HepG2 (cell line): ENCODE data around the gene SHLD1. TPM values are rescaled to one million over a fixed set of nuclear protein-coding genes. Genes with fewer than 3 reads are reported as not detected.
A peak's percentile ranks its signal among the peaks of the same experiment; 100 is the strongest.

ENCODE experiments used
- CEBPZ ChIP-seq: IDR thresholded peaks from 2 replicates; pipeline ENCODE4 v1.6.1; 2012; ENCODE audit warnings: low read length, improper control_type of control experiment
- CERS6 ChIP-seq: sonication (generic); formaldehyde crosslinking; IDR thresholded peaks from 2 replicates; pipeline ENCODE4 v1.5.0; 2020; ENCODE audit warnings: missing genetic modification reagents
- EP300 ChIP-seq, 3 experiments: sonication (generic) in 1 of 3; formaldehyde crosslinking in 1 of 3; IDR thresholded peaks; 2 replicates each; pipeline versions ENCODE4 v1.5.1 to v1.6.1; 2011 to 2020; ENCODE audit warnings: low read depth in 2 of 3, low read length in 2 of 3, borderline replicate concordance in 1 of 3, improper control_type of control experiment in 1 of 3, mild to moderate bottlenecking in 1 of 3, missing genetic modification reagents in 1 of 3, moderate library complexity in 1 of 3
- FOXC1 ChIP-seq: sonication (generic); formaldehyde crosslinking; IDR thresholded peaks from 2 replicates; pipeline ENCODE4 v1.8.0; 2022; ENCODE audit warnings: mild to moderate bottlenecking, missing genetic modification reagents, borderline replicate concordance
- IRF1 ChIP-seq: sonication (generic); formaldehyde crosslinking; IDR thresholded peaks from 2 replicates; pipeline ENCODE4 v1.4.0; 2020; ENCODE audit warnings: low read depth, mild to moderate bottlenecking, missing genetic modification reagents
- MBNL3 ChIP-seq: fragments of 250-450 bp; sonication (Bioruptor Pico); conservative IDR thresholded peaks from 2 replicates; pipeline ENCODE4 v1.8.0; 2022; ENCODE audit warnings: mild to moderate bottlenecking, inconsistent platforms
- MEIS2 ChIP-seq: sonication (generic); formaldehyde crosslinking; IDR thresholded peaks from 2 replicates; pipeline ENCODE4 v1.9.0; 2021; ENCODE audit warnings: mild to moderate bottlenecking, missing genetic modification reagents
- NPAS2 ChIP-seq: sonication (generic); formaldehyde crosslinking; IDR thresholded peaks from 2 replicates; pipeline ENCODE4 v1.8.0; 2022; ENCODE audit warnings: mild to moderate bottlenecking, missing genetic modification reagents, borderline replicate concordance
- SKIL ChIP-seq: sonication (generic); formaldehyde crosslinking; IDR thresholded peaks from 2 replicates; pipeline ENCODE4 v1.8.0; 2022; ENCODE audit warnings: missing genetic modification reagents, mild to moderate bottlenecking, moderate library complexity, borderline replicate concordance
- TMF1 ChIP-seq: sonication (generic); formaldehyde crosslinking; IDR thresholded peaks from 2 replicates; pipeline ENCODE4 v1.8.1; 2022; ENCODE audit warnings: low read depth, missing genetic modification reagents
- ZBTB1 ChIP-seq: sonication (generic); formaldehyde crosslinking; IDR thresholded peaks from 2 replicates; pipeline ENCODE4 v1.4.0; 2020; ENCODE audit warnings: missing genetic modification reagents, borderline replicate concordance
- ZMYM3 ChIP-seq: sonication (generic); formaldehyde crosslinking; IDR thresholded peaks from 2 replicates; pipeline ENCODE4 v1.5.1; 2020; ENCODE audit warnings: mild to moderate bottlenecking, missing genetic modification reagents
- ZNF121 ChIP-seq: sonication (generic); formaldehyde crosslinking; IDR thresholded peaks from 2 replicates; pipeline ENCODE4 v1.5.0; 2020; ENCODE audit warnings: mild to moderate bottlenecking, missing genetic modification reagents
- ZNF235 ChIP-seq: sonication (generic); formaldehyde crosslinking; IDR thresholded peaks from 2 replicates; pipeline ENCODE4 v1.8.1; 2023; ENCODE audit warnings: mild to moderate bottlenecking, missing genetic modification reagents, borderline replicate concordance
- ZNF260 ChIP-seq: sonication (generic); formaldehyde crosslinking; IDR thresholded peaks from 2 replicates; pipeline ENCODE4 v1.4.0; 2020; ENCODE audit warnings: missing genetic modification reagents, low read depth, mild to moderate bottlenecking, borderline replicate concordance
- ZNF282 ChIP-seq: fragments of 450-650 bp; IDR thresholded peaks from 2 replicates; pipeline ENCODE4 v1.6.1; 2018; ENCODE audit not compliant: partially characterized antibody
- ZNF383 ChIP-seq: sonication (generic); formaldehyde crosslinking; IDR thresholded peaks from 2 replicates; pipeline ENCODE4 v1.4.0; 2020; ENCODE audit warnings: missing genetic modification reagents, mild to moderate bottlenecking, borderline replicate concordance
- ZNF501 ChIP-seq: sonication (generic); formaldehyde crosslinking; IDR thresholded peaks from 2 replicates; pipeline ENCODE4 v1.5.1; 2020; ENCODE audit warnings: mild to moderate bottlenecking, moderate library complexity, missing genetic modification reagents
- ZNF562 ChIP-seq: sonication (generic); formaldehyde crosslinking; IDR thresholded peaks from 2 replicates; pipeline ENCODE4 v1.8.0; 2022; ENCODE audit warnings: missing genetic modification reagents, borderline replicate concordance
- ZNF660 ChIP-seq: sonication (generic); formaldehyde crosslinking; IDR thresholded peaks from 2 replicates; pipeline ENCODE4 v1.5.1; 2020; ENCODE audit warnings: mild to moderate bottlenecking, low read depth, missing genetic modification reagents, borderline replicate concordance
- polyA plus RNA-seq, 8 experiments: library from polyadenylated mRNA; depleted of rRNA in 3 of 8; stranded (reverse) in 7 of 8; unstranded in 1 of 8; fragments of >200 nt; fragmentation: Illumina TruSeq in 4 of 8; extraction: Trizol in 4 of 8; gene quantifications; 2 replicates each; pipeline versions ENCODE4 v1.2.1 to v1.2.3, GENCODE V29; 2011 to 2016; ENCODE audit warnings: low read depth in 4 of 8, missing spikeins in 1 of 8, mixed read lengths in 1 of 8; ENCODE audit not compliant: insufficient read depth in 1 of 8
- total RNA-seq, 5 experiments: library from RNA; depleted of rRNA; stranded (reverse); fragments of >200 nt; fragmentation: Illumina TruSeq; extraction: Trizol; gene quantifications; 2 replicates each; pipeline ENCODE4 v1.2.3, GENCODE V29; 2016; ENCODE audit warnings: low read depth in 1 of 5

SHLD1 gene
- total and polyA plus RNA-seq, 2 of the 13 experiments (the other 11 are each of a cell fraction or from before 2014, with no cell fraction given), result 8.9 to 10.0 TPM

GRCh38 chr20:5779071-5779900, 29.1 kb downstream of the SHLD1 start (continued):
- TF ChIP-seq SKIL (CRISPR knock-in tag), result peak; percentile 65; the same call in 1 of the 2 replicates
- no peak for TF ChIP-seq ZNF260 (CRISPR knock-in tag)
- no peak for TF ChIP-seq IRF1
- TF ChIP-seq ZNF121 (CRISPR knock-in tag), result no peak; the same call in 1 of the 2 replicates
- peak; percentile 67; the same call in 1 of the 2 replicates for TF ChIP-seq ZNF501
- TF ChIP-seq TMF1, result no peak
- TF ChIP-seq CERS6 (CRISPR knock-in tag), result no peak
- TF ChIP-seq MBNL3 (CRISPR knock-in tag), result no peak
- peak; percentile 32; the same call in 1 of the 2 replicates for TF ChIP-seq FOXC1 (CRISPR knock-in tag)
- 0 out of 2 replicates have a peak, but pooled peaks have one; percentile 32 for TF ChIP-seq MEIS2 (CRISPR knock-in tag)
- TF ChIP-seq ZNF282, result no peak
- TF ChIP-seq NPAS2 (CRISPR knock-in tag), result no peak
- no peak for TF ChIP-seq ZNF235 (CRISPR knock-in tag)
- TF ChIP-seq ZBTB1 (CRISPR knock-in tag), result no peak
- TF ChIP-seq EP300 (IDR thresholded peaks at IDR 0.05; ENCODE audit: low read depth in 2 of 2, low read length in 2 of 2), result peak in 1 of 2 experiments; percentile 95; a peak in 2 of 4 replicates
- peak; percentile 94 for TF ChIP-seq EP300 (CRISPR knock-in tag; IDR thresholded peaks at IDR 0.05; ENCODE audit: borderline replicate concordance)
- TF ChIP-seq ZNF562, result no peak
- TF ChIP-seq ZNF383 (CRISPR knock-in tag), result no peak
- TF ChIP-seq ZNF660, result no peak
- TF ChIP-seq ZMYM3 (CRISPR knock-in tag), result peak; percentile 77; the same call in 1 of the 2 replicates
- TF ChIP-seq CEBPZ, result no peak
